ENCODE measurements around the gene MED1. TPM values are rescaled to one million over a fixed set of nuclear protein-coding genes. Genes with fewer than 3 reads are reported as not detected.

MED1 gene
- total RNA-seq, 4 donors from 2014 or later, result 4.8 to 20.9 (median 18.7) TPM

- H3K4me3 ChIP-seq, result peak overlapping the region; percentile 73 to 97 (median 79)
- TF ChIP-seq POLR2AphosphoS5 (IDR thresholded peaks at IDR 0.05) (no peak), EP300 (IDR thresholded peaks at IDR 0.05; ENCODE audit: low read depth) (no peak), POLR2A (IDR thresholded peaks at IDR 0.05) (no peak), CTCF (IDR thresholded peaks at IDR 0.05) (no peak)
Measured at GRCh38 chr17:39462631-39463375, 11.7 kb upstream of the MED1 start.

GRCh38 chr17:39461926-39462569 is 11.0 kb upstream of the MED1 start:
- peaks cover 10 to 39% (median 32%) of the 10 kb centered on the region in 4 donors for H3K4me1 ChIP-seq
- peak overlapping the region; percentile 97 to 100 (median 98) for H3K27ac ChIP-seq
- H3K27me3 ChIP-seq, result no peaks in the 10 kb centered on the region
- TF ChIP-seq EP300 (IDR thresholded peaks at IDR 0.05; ENCODE audit: low read depth) (no peak), CTCF (IDR thresholded peaks at IDR 0.05) (no peak), POLR2A (IDR thresholded peaks at IDR 0.05) (no peak), POLR2AphosphoS5 (IDR thresholded peaks at IDR 0.05) (no peak)
- no peaks in the 10 kb centered on the region for H3K9me3 ChIP-seq
- in situ Hi-C loops (cut with MboI; ENCODE audit: low pct_ligation_motif_present in 1 of 4, low pct_unique_long_range_greater_than_20kb in 1 of 4, low sequenced_read_pairs in 3 of 4), result no loop called here
- peak overlapping the region; percentile 73 to 97 (median 79) for H3K4me3 ChIP-seq
- intact Hi-C loops (cut with DNase I; ENCODE audit: low total_unique reads), result no loop called here
- DNase-seq, result no peak
- H3K36me3 ChIP-seq, result no peaks in the 10 kb centered on the region
- WGBS, 2 donors (ENCODE audit: low coverage in 1 of 2), result 0% methylated on average over 18 to 34 of the region's 34 CpGs

More at GRCh38 chr17:39462631-39463375, 11.7 kb upstream of the MED1 start:
- Histone ChIP-seq H3K27me3 (no peaks in the 10 kb centered on the region), H3K36me3 (no peaks in the 10 kb centered on the region), H3K9me3 (no peaks in the 10 kb centered on the region), H3K27ac (peak overlapping the region; percentile 97 to 100 (median 98)), H3K4me1 (peaks cover 10 to 39% (median 32%) of the 10 kb centered on the region in 4 donors)
- in situ Hi-C loops (cut with MboI; ENCODE audit: low pct_ligation_motif_present in 1 of 4, low pct_unique_long_range_greater_than_20kb in 1 of 4, low sequenced_read_pairs in 3 of 4) (no loop called here), intact Hi-C loops (cut with DNase I; ENCODE audit: low total_unique reads) (no loop called here)
- DNase-seq, result peak; percentile 17
- 0 to 2% methylated on average over 4 to 13 of the region's 28 CpGs for WGBS, 2 donors (ENCODE audit: low coverage in 1 of 2)

- TF ChIP-seq EP300 (IDR thresholded peaks at IDR 0.05; ENCODE audit: low read depth) (no peak), POLR2A (IDR thresholded peaks at IDR 0.05) (peak; percentile 98), POLR2AphosphoS5 (IDR thresholded peaks at IDR 0.05) (peak; percentile 95 to 97 (median 96))
- Histone ChIP-seq H3K36me3 (no peaks in the 10 kb centered on the region), H3K27me3 (no peaks in the 10 kb centered on the region), H3K27ac (peak within 1 kb of the TSS; percentile 97 to 100 (median 98)), H3K4me1 (peaks cover 10 to 39% (median 32%) of the 10 kb centered on the region in 4 donors), H3K4me3 (peak within 1 kb of the TSS; percentile 73 to 97 (median 79)), H3K9me3 (no peaks in the 10 kb centered on the region)
- intact Hi-C loops (cut with DNase I; ENCODE audit: low total_unique reads), result no loop called here
- peak; percentile 97 for DNase-seq
- in situ Hi-C loops (cut with MboI; ENCODE audit: low pct_ligation_motif_present in 1 of 4, low pct_unique_long_range_greater_than_20kb in 1 of 4, low sequenced_read_pairs in 3 of 4), result no loop called here
- WGBS, 2 donors (ENCODE audit: low coverage in 1 of 2), result 2 to 3% methylated on average over 12 to 48 of the region's 51 CpGs
Measured at GRCh38 chr17:39461113-39461925, 10.3 kb upstream of the MED1 start, which contains the start of gene CDK12. Gene CDK12 (plus strand): TSS chr17:39461486. CDS start chr17:39462072, 586 bp downstream.

DNA sequence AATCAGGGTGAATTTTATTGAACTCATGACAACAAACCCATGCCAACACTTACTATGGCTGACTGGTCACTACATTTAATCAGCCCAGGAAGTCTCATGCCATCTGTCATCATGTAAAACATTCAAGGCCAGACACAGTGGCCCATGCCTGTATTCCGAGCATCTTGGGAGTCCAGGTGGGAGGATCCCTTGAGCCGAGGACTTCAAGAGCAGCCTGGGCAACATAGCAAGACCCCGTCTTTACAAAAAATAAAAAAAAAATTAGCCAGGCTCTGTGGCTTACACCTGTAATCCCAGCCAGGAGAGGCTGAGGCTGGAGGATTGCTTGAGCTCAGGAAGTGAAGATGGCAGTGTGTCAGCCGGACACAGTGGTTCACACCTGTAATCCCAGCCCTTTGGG is 4.9 kb upstream of the MED1 start:
- no peak for DNase-seq
- 89 to 93% methylated on average over 3 to 4 of the region's 4 CpGs for WGBS, 2 donors (ENCODE audit: low coverage in 1 of 2)
- Histone ChIP-seq H3K27me3 (no peaks in the 10 kb centered on the region), H3K4me3 (no peak overlapping the region), H3K9me3 (no peaks in the 10 kb centered on the region), H3K27ac (no peak overlapping the region), H3K4me1 (peaks cover 0 to 11% (median 2%) of the 10 kb centered on the region in 4 donors), H3K36me3 (no peaks in the 10 kb centered on the region)
- in situ Hi-C loops (cut with MboI; ENCODE audit: low pct_ligation_motif_present in 1 of 4, low pct_unique_long_range_greater_than_20kb in 1 of 4, low sequenced_read_pairs in 3 of 4), result loop anchor here in 1 of 4 donors (10.0 kb wide), 1 partner anchor 51 kb away; the partner anchor contains the start of gene FBXL20
- TF ChIP-seq CTCF (IDR thresholded peaks at IDR 0.05) (no peak), POLR2AphosphoS5 (IDR thresholded peaks at IDR 0.05) (no peak), EP300 (IDR thresholded peaks at IDR 0.05; ENCODE audit: low read depth) (no peak), POLR2A (IDR thresholded peaks at IDR 0.05) (no peak)
- intact Hi-C loops (cut with DNase I; ENCODE audit: low total_unique reads), result no loop called here

Measured in transverse colon (tissue), 4 donors.